GM19238 (cell line): Measurements from ENCODE around the gene DCUN1D2.
"Not testable (repeated sequence)": the region's sequence is repeated elsewhere in the genome, so short reads cannot be mapped to it uniquely, and the experiment has no call there.

Experiments
- DNase-seq: peaks from one replicate; pipeline ENCODE4 v3.0.0; 2011; ENCODE audit warnings: low spot score; ENCODE audit not compliant: insufficient read length

Gene DCUN1D2

DNA sequence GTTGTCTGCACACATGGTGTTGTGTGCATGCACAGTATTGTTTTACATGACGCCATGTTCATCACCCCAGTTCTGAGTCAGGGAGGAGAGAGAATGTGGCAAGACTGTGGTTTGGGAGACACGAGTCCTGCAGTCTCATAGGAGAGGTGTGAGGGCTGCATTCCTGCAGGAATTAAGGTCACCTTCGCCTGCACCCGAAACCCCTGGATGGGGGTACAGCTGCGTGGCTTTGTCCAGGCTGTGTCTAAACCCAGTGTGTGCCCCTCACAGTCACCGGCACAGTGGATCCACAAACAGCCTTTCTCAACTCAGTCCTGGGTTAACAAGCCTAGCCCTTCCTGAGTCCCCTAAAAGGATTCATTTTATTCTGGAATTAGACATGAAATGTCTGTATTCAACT lies 42.9 kb downstream of the DCUN1D2 start:
- no peak for DNase-seq

DNA sequence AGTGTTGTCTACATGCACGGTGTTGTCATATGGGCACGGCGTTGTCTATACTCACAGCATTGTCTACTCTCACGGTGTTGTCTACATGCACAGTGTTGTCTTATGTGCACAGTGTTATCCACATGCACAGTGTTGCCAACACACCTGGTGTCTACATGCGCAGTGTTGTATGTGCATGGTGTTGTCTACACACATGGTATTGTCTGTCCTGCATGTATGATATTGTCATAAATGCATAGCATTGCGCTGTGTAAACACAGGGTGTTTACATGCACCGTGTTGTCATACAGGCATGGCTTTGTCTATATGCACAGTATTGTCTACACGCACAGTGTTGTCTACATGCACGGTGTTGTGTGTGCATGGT lies 44.0 kb downstream of the DCUN1D2 start:
- no peak for DNase-seq

DNA sequence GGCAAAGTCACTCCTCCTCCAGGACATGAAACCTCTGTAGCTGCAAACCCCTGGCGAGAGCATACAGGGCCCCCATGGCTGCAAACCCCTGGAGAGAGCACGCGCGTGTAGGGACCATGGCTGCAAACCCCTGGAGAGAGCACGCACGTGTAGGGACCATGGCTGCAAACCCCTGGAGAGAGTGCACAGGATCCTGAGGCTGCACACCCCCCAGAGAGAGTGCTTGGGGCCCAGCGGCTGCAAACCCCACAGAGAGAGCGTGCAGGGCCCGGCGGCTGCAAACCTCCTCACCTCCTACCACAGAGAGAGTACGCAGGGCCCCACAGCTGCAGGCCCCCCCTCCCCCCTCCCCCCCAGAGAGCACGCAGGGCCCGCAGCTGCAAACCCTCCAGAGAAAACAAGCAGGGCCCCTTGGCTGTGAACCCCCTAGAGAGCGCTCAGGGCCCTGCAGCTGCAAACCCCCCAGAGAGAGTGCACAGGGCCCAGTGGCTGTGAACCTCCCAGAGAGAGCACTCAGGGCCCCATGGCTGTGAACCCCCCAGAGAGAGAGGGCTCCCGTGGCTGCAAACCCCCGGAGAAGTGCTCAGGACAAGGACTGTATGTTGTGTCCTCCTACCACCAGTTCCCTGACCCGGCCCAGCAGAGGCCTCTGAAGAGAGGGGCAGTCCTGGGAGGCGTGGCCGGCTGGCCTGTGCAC lies 44.6 kb downstream of the DCUN1D2 start:
- no peak for DNase-seq

- DNase-seq: no peak
These were observed 46.5 kb downstream of the DCUN1D2 start for GRCh38 chr13:113443991-113444390.

DNA sequence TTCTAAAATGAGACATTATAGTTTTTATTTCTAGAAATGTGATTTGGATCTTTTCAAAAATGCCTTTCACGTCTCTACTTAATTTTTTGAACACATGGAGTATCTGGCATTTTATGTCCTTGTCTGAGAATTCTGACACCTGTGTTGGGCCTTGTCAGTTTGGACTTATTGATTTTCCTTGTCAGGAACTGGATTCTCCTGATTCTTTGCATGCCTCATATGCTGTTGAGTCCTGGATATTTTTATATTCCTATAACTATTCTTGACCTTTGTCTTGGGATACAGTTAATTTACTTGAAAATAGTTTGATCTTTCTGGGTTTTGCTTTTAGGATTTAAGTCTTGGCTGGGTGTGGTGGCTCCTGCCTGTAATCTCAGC lies 47.5 kb downstream of the DCUN1D2 start:
- no peak for DNase-seq

- DNase-seq: no peak
These were observed 48.0 kb downstream of the DCUN1D2 start for GRCh38 chr13:113442354-113442984.

GRCh38 chr13:113441661-113442060 lies 48.9 kb downstream of the DCUN1D2 start:
- no peak for DNase-seq

DNA sequence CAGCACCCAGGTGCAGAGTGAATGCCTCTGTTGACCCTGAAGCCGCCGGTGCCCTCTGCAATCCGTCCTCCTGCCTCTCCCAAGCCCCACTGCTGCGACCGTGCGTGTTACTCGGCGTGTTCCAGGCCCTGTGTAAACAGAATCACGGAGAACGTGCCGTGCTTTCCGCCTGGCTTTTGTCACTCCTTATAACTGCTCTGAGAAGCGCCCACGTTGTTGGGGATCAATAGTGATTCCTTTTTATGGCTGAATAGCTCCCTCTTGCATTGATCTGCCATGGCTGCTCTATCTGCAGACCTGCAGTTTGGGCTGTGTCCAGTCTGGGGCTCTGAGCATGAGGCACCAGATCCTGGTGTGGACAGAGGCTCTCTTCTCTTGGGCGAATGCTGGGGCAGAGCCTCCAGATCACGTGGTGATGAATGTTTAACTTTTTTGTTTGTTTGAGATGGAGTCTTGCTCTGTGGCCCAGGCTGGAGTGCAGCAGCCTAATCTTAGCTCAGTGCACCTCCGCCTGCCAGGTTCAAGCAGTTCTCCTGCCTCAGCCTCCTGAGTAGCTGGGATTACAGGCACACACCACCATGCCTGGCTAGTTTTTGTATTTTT lies 53.0 kb downstream of the DCUN1D2 start:
- DNase-seq: no peak

GRCh38 chr13:113436866-113437265 lies 53.6 kb downstream of the DCUN1D2 start:
- not testable (repeated sequence) for DNase-seq

- DNase-seq: not testable (repeated sequence)
These were observed 54.6 kb downstream of the DCUN1D2 start for GRCh38 chr13:113435907-113436306.

DNA sequence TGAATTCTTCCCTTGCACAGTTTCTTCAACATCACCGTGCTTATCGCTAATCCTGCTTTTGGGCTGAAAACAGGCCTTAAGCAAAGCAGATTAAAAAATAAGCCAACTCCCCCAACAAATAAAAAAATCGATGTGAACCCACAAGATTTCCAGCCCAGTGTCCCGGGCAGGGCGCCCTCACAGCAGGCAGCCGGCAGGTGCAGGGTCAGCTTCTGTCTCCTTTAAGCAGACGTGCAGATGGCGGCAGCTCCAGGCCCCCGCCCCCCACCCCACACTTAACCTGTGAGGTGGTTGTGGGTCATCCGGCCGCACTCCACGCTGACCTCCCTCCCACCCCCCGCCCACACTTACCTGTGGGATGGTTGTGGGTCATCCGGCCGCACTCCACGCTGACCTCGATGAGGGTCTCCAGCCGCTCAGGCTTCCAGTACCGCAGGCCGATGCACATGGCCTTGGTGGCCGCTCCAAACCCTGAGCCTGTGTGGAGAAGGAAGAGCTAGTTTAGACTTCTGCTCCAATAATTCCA lies 57.1 kb downstream of the DCUN1D2 start:
- DNase-seq: no peak

- DNase-seq: no peak
These were observed 57.8 kb downstream of the DCUN1D2 start for GRCh38 chr13:113432506-113433270.

- DNase-seq: no peak
These were observed 59.3 kb downstream of the DCUN1D2 start for GRCh38 chr13:113431171-113431570.

DNA sequence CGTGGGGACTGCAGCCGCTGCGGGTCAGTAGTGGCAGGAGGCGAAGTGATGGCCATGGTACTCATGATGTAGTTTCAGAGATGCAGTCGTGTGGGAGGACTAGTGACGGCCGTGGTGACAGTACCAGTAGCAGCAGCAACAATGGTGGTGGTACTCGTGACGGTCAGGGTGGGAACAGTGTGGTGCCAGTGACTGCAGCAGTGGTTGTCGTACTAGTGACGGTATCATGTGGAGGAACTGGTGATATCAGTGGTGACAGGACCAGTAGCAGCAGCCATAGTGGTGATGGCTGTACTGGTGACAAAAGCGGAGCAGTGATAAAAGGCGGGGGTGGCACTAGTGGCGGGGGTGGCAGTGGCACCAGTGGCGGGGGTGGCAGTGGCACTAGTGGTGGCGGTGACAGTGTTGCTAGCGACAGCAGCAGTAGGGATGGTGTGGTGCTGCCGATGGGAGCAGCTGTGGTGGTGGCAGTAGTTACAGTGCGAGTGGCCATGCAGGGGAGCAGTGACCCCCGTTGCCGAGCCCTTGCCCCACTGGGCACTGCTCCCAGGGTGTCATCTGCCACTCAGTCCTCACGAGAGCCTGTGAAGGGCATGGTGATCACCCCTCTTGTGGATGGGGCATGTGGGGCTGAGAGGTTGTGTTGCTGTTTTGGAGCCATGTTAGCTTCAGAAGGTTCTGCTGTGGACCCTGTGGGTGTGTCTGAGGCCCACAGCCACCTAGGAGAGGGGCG lies 60.0 kb downstream of the DCUN1D2 start:
- DNase-seq: no peak

GRCh38 chr13:113429608-113429985 lies 60.9 kb downstream of the DCUN1D2 start:
- DNase-seq: no peak

DNA sequence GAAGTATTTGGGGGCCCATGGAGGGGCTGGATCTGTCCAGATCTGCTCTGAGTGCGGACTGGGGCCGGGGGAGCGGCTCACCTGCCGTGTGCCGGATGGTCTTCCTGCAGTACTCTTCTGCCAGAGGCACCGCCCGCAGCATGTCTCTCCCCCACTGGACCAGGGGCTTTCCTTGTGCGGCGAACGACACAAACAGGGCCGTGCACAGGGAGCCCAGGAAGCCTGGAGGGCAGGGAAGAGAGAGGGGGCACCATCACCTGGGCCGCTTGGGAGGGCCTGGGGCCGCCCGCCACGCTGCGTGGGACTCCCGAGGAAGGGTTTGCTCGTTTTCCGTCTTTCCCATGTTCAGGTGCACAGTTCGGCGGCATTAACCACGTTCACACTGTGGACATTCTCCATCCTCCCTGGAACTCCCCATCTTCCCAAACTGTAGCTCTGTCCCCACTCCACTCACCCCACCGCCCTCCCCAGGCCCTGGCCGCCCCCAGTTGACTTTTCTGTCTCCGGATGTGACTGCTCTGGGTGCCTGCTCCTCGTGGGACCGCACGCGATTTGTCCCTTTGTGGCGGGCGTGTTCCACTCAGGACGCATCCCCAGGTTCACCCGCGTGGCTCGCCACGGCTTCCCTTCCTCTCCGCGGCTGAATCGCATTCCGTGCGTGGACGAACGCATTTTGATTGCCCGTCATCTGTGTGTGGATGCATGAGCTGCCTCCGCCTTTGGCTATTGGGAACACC lies 61.5 kb downstream of the DCUN1D2 start:
- DNase-seq: no peak

DNA sequence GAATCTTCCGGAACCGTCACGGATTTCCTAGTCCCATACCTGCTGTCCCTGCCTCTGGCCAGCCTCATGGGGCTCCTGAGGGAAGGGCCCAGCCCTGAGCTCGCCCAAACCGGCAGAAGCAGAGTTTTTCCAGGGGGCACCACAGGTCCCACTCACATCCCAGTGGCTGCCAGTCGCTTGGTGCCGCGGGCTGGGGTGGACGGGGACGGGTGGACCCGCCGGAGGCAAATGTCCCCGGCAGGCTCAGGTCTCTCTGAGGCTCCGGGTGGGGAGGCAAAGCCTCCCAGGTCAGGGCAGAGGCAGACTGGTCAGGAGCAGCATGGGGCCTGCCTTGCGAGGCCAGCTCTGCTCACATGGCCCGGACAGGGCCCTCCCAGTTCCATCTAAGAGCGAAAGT lies 62.0 kb downstream of the DCUN1D2 start:
- no peak for DNase-seq

GRCh38 chr13:113427562-113428468 lies 62.7 kb downstream of the DCUN1D2 start:
- DNase-seq: no peak

- no peak for DNase-seq
These were observed 63.9 kb downstream of the DCUN1D2 start for GRCh38 chr13:113426591-113426986.
